Neural cell (in vitro differentiated cells): ENCODE results near the gene GLRA2. TPM values are rescaled to one million over a fixed set of nuclear protein-coding genes. Genes with fewer than 3 reads are reported as not detected.

Experiments used
- H2AFZ ChIP-seq: fragments of 200-600, 300-800 bp; sonication (generic), shearing (Covaris generic); 2 replicates; pipeline ENCODE4 v1.6.0; 2014; ENCODE audit warnings: low read depth, mild to moderate bottlenecking, antibody characterized with exemption, low read length, moderate library complexity
- H3F3A ChIP-seq: fragments of 200-600 bp; shearing (Covaris generic); 2 replicates; pipeline ENCODE4 v1.6.1; 2016; ENCODE audit warnings: mild to moderate bottlenecking, moderate library complexity, mixed read lengths, antibody characterized with exemption, low read length; ENCODE audit not compliant: insufficient read depth, poor library complexity, severe bottlenecking
- H3K27ac ChIP-seq: fragments of 200-600, 300-800 bp; sonication (generic), shearing (Covaris generic); 2 replicates; pipeline ENCODE4 v1.5.1; 2014; ENCODE audit warnings: mild to moderate bottlenecking, low read length, moderate library complexity
- H3K27me3 ChIP-seq: fragments of 300-800, 200-600 bp; sonication (generic), shearing (Covaris generic); 2 replicates; pipeline ENCODE4 v1.6.0; 2014; ENCODE audit warnings: mild to moderate bottlenecking, low read depth, low read length, moderate library complexity; ENCODE audit not compliant: insufficient read depth
- H3K36me3 ChIP-seq: fragments of 300-800, 200-600 bp; sonication (generic), shearing (Covaris generic); 2 replicates; pipeline ENCODE4 v1.5.1; 2014; ENCODE audit warnings: mild to moderate bottlenecking, antibody characterized with exemption, low read length, moderate library complexity; ENCODE audit not compliant: insufficient read depth
- H3K4me2 ChIP-seq: fragments of 300-800, 200-600 bp; sonication (generic), shearing (Covaris generic); 2 replicates; pipeline ENCODE4 v1.6.0; 2014; ENCODE audit warnings: mild to moderate bottlenecking, low read length
- H3K4me3 ChIP-seq: fragments of 300-800, 200-600 bp; sonication (generic), shearing (Covaris generic); 2 replicates; pipeline ENCODE4 v1.5.1; 2014; ENCODE audit warnings: mild to moderate bottlenecking, low read length, moderate library complexity
- H3K79me2 ChIP-seq: fragments of 200-600 bp; shearing (Covaris generic); replicated peaks from 2 replicates; pipeline ENCODE4 v1.6.0; 2014; ENCODE audit warnings: mild to moderate bottlenecking, low read length, moderate library complexity; ENCODE audit not compliant: insufficient read depth
- H3K9ac ChIP-seq: fragments of 300-800, 200-600 bp; sonication (generic), shearing (Covaris generic); 2 replicates; pipeline ENCODE4 v1.6.1; 2016; ENCODE audit warnings: mild to moderate bottlenecking, low read length, mixed read lengths
- H3K9me2 ChIP-seq: fragments of 200-600 bp; shearing (Covaris generic); 2 replicates; pipeline ENCODE4 v1.6.1; 2016; ENCODE audit warnings: mild to moderate bottlenecking, low read length, mixed read lengths; ENCODE audit not compliant: insufficient read depth
- H3K9me3 ChIP-seq: fragments of 200-600, 300-800 bp; sonication (generic), shearing (Covaris generic); 2 replicates; pipeline ENCODE4 v1.6.1; 2016; ENCODE audit warnings: mild to moderate bottlenecking, mixed run types, low read length, moderate library complexity, mixed read lengths
- H4K20me1 ChIP-seq: fragments of 200-600 bp; shearing (Covaris generic); 2 replicates; pipeline ENCODE4 v1.6.1; 2016; ENCODE audit warnings: mild to moderate bottlenecking, mixed run types; ENCODE audit not compliant: insufficient read depth
- EP300 ChIP-seq: fragments of 450-650 bp; conservative IDR thresholded peaks from 2 replicates; pipeline ENCODE4 v1.6.1; 2014; ENCODE audit warnings: antibody characterized with exemption, mild to moderate bottlenecking, moderate library complexity; ENCODE audit not compliant: poor library complexity, severe bottlenecking
- EZH2 ChIP-seq: fragments of 200-600, 300-800 bp; shearing (Covaris generic), sonication (generic); IDR thresholded peaks from 2 replicates; pipeline ENCODE4 v1.6.1; 2014; ENCODE audit warnings: antibody characterized with exemption, low read length, borderline replicate concordance, mild to moderate bottlenecking; ENCODE audit not compliant: insufficient read depth, poor library complexity, severe bottlenecking
- MXI1 ChIP-seq: fragments of 450-650 bp; conservative IDR thresholded peaks from 2 replicates; pipeline ENCODE4 v1.6.1; 2014; ENCODE audit warnings: antibody characterized with exemption, mild to moderate bottlenecking; ENCODE audit not compliant: poor library complexity, severe bottlenecking
- POLR2AphosphoS5 ChIP-seq: IDR thresholded peaks from 2 replicates; pipeline ENCODE4 v1.6.1; 2012
- RAD21 ChIP-seq: fragments of 450-650 bp; conservative IDR thresholded peaks from 2 replicates; pipeline ENCODE4 v1.6.1; 2014; ENCODE audit warnings: antibody characterized with exemption, mild to moderate bottlenecking, moderate library complexity
- SMC3 ChIP-seq: fragments of 450-650 bp; conservative IDR thresholded peaks from 2 replicates; pipeline ENCODE4 v1.6.1; 2014; ENCODE audit warnings: antibody characterized with exemption, mild to moderate bottlenecking, moderate library complexity; ENCODE audit not compliant: poor library complexity
- TAF1 ChIP-seq: IDR thresholded peaks from 2 replicates; pipeline ENCODE4 v1.6.1; 2012; ENCODE audit warnings: low read depth
- polyA plus RNA-seq: library from polyadenylated mRNA; depleted of rRNA; stranded (reverse); fragments of >200 nt; gene quantifications from 2 replicates; pipeline ENCODE4 v1.2.3, GENCODE V29; 2014
- TF ChIP-seq, protein P1 (sequence below): fragments of 450-650 bp; IDR thresholded peaks from 2 replicates; pipeline ENCODE4 v1.5.1; 2014; ENCODE audit warnings: antibody characterized with exemption, mild to moderate bottlenecking, moderate library complexity; ENCODE audit not compliant: poor library complexity, severe bottlenecking
- TF ChIP-seq, protein P2 (sequence below): IDR thresholded peaks from 2 replicates; pipeline ENCODE4 v1.6.1; 2012; ENCODE audit warnings: borderline replicate concordance

GLRA2 gene
- polyA plus RNA-seq, 1 donor from 2014 or later, result 18.6 TPM

DNA sequence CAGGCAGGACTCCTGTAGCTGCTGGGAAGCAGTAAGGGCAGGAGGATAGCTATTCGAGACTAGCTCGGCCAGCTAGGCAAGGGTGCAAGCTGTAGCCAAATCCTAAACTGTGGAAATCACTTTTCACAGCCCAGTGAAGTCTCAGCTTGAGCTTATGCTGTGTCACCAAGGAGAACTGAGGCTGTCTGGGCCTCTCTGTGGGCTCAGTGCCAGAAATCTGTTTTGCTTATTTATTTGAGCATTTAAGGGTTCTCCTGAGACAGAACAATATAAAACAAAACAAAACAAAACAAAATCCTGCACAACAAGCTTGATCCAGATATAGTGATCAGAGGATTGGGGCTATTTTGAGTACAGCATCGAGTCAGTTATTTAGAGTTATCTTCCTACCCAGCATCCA, 246.1 kb downstream of the GLRA2 start:
- Histone ChIP-seq H3K9me2 (no peaks in the 10 kb centered on the region), H2AFZ (no peak overlapping the region), H3F3A (no peaks in the 10 kb centered on the region), H3K79me2 (no peaks in the 10 kb centered on the region), H4K20me1 (no peaks in the 10 kb centered on the region), H3K9ac (no peak overlapping the region), H3K27me3 (no peaks in the 10 kb centered on the region), H3K4me3 (no peak overlapping the region), H3K9me3 (no peaks in the 10 kb centered on the region), H3K27ac (no peak overlapping the region), H3K36me3 (no peaks in the 10 kb centered on the region), H3K4me2 (no peak overlapping the region)
- no peak for TF ChIP-seq TAF1
- TF ChIP-seq EP300, result no peak
- TF ChIP-seq, protein P1, sequence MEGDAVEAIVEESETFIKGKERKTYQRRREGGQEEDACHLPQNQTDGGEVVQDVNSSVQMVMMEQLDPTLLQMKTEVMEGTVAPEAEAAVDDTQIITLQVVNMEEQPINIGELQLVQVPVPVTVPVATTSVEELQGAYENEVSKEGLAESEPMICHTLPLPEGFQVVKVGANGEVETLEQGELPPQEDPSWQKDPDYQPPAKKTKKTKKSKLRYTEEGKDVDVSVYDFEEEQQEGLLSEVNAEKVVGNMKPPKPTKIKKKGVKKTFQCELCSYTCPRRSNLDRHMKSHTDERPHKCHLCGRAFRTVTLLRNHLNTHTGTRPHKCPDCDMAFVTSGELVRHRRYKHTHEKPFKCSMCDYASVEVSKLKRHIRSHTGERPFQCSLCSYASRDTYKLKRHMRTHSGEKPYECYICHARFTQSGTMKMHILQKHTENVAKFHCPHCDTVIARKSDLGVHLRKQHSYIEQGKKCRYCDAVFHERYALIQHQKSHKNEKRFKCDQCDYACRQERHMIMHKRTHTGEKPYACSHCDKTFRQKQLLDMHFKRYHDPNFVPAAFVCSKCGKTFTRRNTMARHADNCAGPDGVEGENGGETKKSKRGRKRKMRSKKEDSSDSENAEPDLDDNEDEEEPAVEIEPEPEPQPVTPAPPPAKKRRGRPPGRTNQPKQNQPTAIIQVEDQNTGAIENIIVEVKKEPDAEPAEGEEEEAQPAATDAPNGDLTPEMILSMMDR, result no peak

DNA sequence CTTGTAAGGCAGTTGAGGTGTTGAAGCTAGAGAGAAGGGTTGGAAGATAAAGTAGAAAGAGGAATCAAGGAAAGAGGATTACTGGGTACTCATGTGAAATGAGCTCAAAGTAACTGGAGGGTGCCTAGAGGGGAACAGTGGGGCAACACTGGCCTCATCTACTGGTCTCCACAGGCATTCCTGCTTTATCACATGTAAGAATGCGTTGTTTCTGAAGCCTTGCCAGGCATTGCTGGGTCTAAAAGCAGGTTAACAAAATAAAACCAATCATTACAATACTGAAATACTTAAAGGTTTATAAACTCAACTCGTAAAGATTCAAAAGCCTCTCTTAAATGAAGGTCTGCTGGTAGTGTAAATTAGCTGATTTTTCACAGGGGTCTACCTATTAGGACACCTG, 247.6 kb downstream of the GLRA2 start:
- no peak overlapping the region for H3K4me2 ChIP-seq
- TF ChIP-seq SMC3, result no peak
- TF ChIP-seq TAF1, result no peak
- TF ChIP-seq EP300, result no peak
- no peak for TF ChIP-seq RAD21
- no peak for TF ChIP-seq MXI1
- no peak for TF ChIP-seq POLR2AphosphoS5
- H3K9ac ChIP-seq, result no peak overlapping the region
- no peak overlapping the region for H3K4me3 ChIP-seq
- no peak overlapping the region for H3K27ac ChIP-seq
- H3K9me3 ChIP-seq, result no peaks in the 10 kb centered on the region
- H3K9me2 ChIP-seq, result no peaks in the 10 kb centered on the region
- H3K36me3 ChIP-seq, result no peaks in the 10 kb centered on the region
- H3K79me2 ChIP-seq, result no peaks in the 10 kb centered on the region
- H2AFZ ChIP-seq, result no peak overlapping the region
- H3F3A ChIP-seq, result no peaks in the 10 kb centered on the region
- H4K20me1 ChIP-seq, result no peaks in the 10 kb centered on the region
- no peaks in the 10 kb centered on the region for H3K27me3 ChIP-seq

DNA sequence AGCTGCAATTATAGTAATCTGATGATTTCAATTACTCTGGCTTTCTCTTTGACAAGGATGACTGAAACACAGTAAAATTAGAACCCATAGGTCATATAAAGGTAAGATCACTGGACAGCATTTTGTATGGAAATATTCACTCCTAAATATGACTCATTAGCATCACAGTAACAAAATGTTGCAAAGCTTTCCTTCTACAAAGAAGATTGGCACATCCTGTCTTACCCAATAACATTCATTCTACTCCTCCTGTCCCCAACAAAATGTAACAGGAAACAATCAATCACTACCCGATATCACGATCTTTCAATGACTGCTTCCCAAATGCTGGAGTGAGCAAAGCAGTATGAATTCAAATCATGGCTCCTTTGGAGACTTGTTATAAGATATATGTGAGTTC, 248.2 kb downstream of the GLRA2 start:
- H3K4me2 ChIP-seq, result no peak overlapping the region
- no peaks in the 10 kb centered on the region for H3F3A ChIP-seq
- no peak overlapping the region for H3K27ac ChIP-seq
- no peaks in the 10 kb centered on the region for H3K79me2 ChIP-seq
- no peaks in the 10 kb centered on the region for H3K36me3 ChIP-seq
- TF ChIP-seq EZH2, result no peak
- no peak for TF ChIP-seq RAD21
- TF ChIP-seq, protein P1, result no peak
- no peak for TF ChIP-seq POLR2AphosphoS5
- TF ChIP-seq MXI1, result no peak
- TF ChIP-seq, protein P2, sequence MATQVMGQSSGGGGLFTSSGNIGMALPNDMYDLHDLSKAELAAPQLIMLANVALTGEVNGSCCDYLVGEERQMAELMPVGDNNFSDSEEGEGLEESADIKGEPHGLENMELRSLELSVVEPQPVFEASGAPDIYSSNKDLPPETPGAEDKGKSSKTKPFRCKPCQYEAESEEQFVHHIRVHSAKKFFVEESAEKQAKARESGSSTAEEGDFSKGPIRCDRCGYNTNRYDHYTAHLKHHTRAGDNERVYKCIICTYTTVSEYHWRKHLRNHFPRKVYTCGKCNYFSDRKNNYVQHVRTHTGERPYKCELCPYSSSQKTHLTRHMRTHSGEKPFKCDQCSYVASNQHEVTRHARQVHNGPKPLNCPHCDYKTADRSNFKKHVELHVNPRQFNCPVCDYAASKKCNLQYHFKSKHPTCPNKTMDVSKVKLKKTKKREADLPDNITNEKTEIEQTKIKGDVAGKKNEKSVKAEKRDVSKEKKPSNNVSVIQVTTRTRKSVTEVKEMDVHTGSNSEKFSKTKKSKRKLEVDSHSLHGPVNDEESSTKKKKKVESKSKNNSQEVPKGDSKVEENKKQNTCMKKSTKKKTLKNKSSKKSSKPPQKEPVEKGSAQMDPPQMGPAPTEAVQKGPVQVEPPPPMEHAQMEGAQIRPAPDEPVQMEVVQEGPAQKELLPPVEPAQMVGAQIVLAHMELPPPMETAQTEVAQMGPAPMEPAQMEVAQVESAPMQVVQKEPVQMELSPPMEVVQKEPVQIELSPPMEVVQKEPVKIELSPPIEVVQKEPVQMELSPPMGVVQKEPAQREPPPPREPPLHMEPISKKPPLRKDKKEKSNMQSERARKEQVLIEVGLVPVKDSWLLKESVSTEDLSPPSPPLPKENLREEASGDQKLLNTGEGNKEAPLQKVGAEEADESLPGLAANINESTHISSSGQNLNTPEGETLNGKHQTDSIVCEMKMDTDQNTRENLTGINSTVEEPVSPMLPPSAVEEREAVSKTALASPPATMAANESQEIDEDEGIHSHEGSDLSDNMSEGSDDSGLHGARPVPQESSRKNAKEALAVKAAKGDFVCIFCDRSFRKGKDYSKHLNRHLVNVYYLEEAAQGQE, result no peak
- TF ChIP-seq TAF1, result no peak
- no peak for TF ChIP-seq EP300
- TF ChIP-seq SMC3, result no peak
- no peaks in the 10 kb centered on the region for H3K27me3 ChIP-seq
- no peaks in the 10 kb centered on the region for H4K20me1 ChIP-seq
- H3K9me2 ChIP-seq, result no peaks in the 10 kb centered on the region
- H3K4me3 ChIP-seq, result no peak overlapping the region
- no peak overlapping the region for H2AFZ ChIP-seq
- H3K9me3 ChIP-seq, result no peaks in the 10 kb centered on the region
- H3K9ac ChIP-seq, result no peak overlapping the region
